Endothelial cell of umbilical vein (primary cell): Measurements from ENCODE around the gene UNC5A. TPM values are rescaled to one million over a fixed set of nuclear protein-coding genes. Genes with fewer than 3 reads are reported as not detected.

Source experiments
- BruUV-seq: library from RNA; stranded (reverse); fragments of 400-500 nt; replicated peaks from 2 replicates; lab custom pipeline; 2021; lab: Mats Ljungman, UMichigan
- CTCF ChIA-PET: fragments of 300-600, 350-600 bp; sonication (Branson Sonifier 250); formaldehyde crosslinking; loops from one replicate; lab custom pipeline; 2021; ENCODE audit warnings: antibody characterized with exemption, inconsistent platforms; lab: Charles Lee
- POLR2A ChIA-PET: fragments of 300-600, 350-600 bp; sonication (Branson Sonifier 250); formaldehyde crosslinking; loops from one replicate; lab custom pipeline; 2021; ENCODE audit warnings: antibody characterized with exemption, inconsistent platforms; lab: Charles Lee
- DNase-seq: peaks from one replicate; pipeline ENCODE4 v3.0.0-alpha.2; 2011; ENCODE audit warnings: low read depth, low spot score
- FAIRE-seq: peaks from 2 replicates; lab custom pipeline; 2011; peaks lifted over from hg19 to GRCh38; lab: Jason Lieb, UNC
- H2AFZ ChIP-seq: 2 replicates; pipeline ENCODE4 v1.6.0; 2012; ENCODE audit warnings: low read depth, low read length, control low read depth, inconsistent platforms
- H3K27ac ChIP-seq: 2 replicates; pipeline ENCODE4 v1.5.1; 2011; ENCODE audit warnings: low read depth, mild to moderate bottlenecking, control low read depth, low read length, moderate library complexity; ENCODE audit not compliant: insufficient read depth
- H3K27me3 ChIP-seq, 2 experiments: 2 replicates each; pipeline versions ENCODE4 v1.6.0 to v1.6.1; 2011; ENCODE audit warnings: low read length in 2 of 2, mixed read lengths in 1 of 2; ENCODE audit not compliant: control insufficient read depth in 2 of 2, insufficient read depth in 2 of 2
- H3K36me3 ChIP-seq, 2 experiments: 2 replicates in 1 of 2; 3 replicates in 1 of 2; pipeline ENCODE4 v1.5.1; 2011; ENCODE audit warnings: low read length in 2 of 2, mild to moderate bottlenecking in 1 of 2, moderate library complexity in 1 of 2; ENCODE audit not compliant: control insufficient read depth in 2 of 2, insufficient read depth in 2 of 2; ENCODE audit errors: extremely low read depth in 1 of 2
- H3K4me1 ChIP-seq: 3 replicates; pipeline ENCODE4 v1.5.1; 2011; ENCODE audit warnings: mild to moderate bottlenecking, low read length; ENCODE audit not compliant: control insufficient read depth, insufficient read depth; ENCODE audit errors: extremely low read depth
- H3K4me2 ChIP-seq: 2 replicates; pipeline ENCODE4 v1.6.1; 2011; ENCODE audit warnings: low read length, control low read depth, mixed read lengths; ENCODE audit not compliant: insufficient read depth
- H3K4me3 ChIP-seq, 3 experiments: fragments of 200-600 bp in 1 of 3; sonication (generic), shearing (Covaris generic) in 1 of 3; replicated peaks in 1 of 3; 2 replicates each; pipeline ENCODE4 v1.5.1; 2011 to 2016; ENCODE audit warnings: control low read depth in 3 of 3, low read length in 3 of 3, mild to moderate bottlenecking in 2 of 3, inconsistent platforms in 1 of 3, low read depth in 1 of 3, moderate library complexity in 1 of 3; ENCODE audit not compliant: insufficient read depth in 1 of 3
- H3K79me2 ChIP-seq: 2 replicates; pipeline ENCODE4 v1.6.0; 2012; ENCODE audit warnings: low read length, inconsistent platforms; ENCODE audit not compliant: control insufficient read depth, insufficient read depth
- H3K9ac ChIP-seq: replicated peaks from 2 replicates; pipeline ENCODE3; 2011; ENCODE audit warnings: low read length, control low read depth; ENCODE audit not compliant: insufficient read depth; ENCODE audit errors: extremely low read depth
- H3K9me1 ChIP-seq: replicated peaks from 3 replicates; pipeline ENCODE4 v1.6.0; 2011; ENCODE audit warnings: mild to moderate bottlenecking, low read length; ENCODE audit not compliant: control insufficient read depth, insufficient read depth; ENCODE audit errors: extremely low read depth
- H3K9me3 ChIP-seq: replicated peaks from 2 replicates; pipeline ENCODE4 v1.5.1; 2012; ENCODE audit warnings: low read length, inconsistent platforms; ENCODE audit not compliant: control insufficient read depth, insufficient read depth
- H4K20me1 ChIP-seq: replicated peaks from 2 replicates; pipeline ENCODE3; 2011; ENCODE audit warnings: mild to moderate bottlenecking, low read length; ENCODE audit not compliant: control insufficient read depth, insufficient read depth; ENCODE audit errors: extremely low read depth
- EZH2 ChIP-seq: IDR thresholded peaks from 2 replicates; pipeline ENCODE4 v1.6.1; 2012; ENCODE audit warnings: borderline replicate concordance, low read depth, mild to moderate bottlenecking, moderate library complexity, low read length, inconsistent platforms; ENCODE audit not compliant: severe bottlenecking
- FOS ChIP-seq: IDR thresholded peaks from 2 replicates; pipeline ENCODE4 v1.6.1; 2011; ENCODE audit warnings: mild to moderate bottlenecking, low read length, moderate library complexity, borderline replicate concordance; ENCODE audit not compliant: insufficient read depth
- GATA2 ChIP-seq: IDR thresholded peaks from 2 replicates; pipeline ENCODE4 v1.7.0; 2011; ENCODE audit warnings: low read depth, mild to moderate bottlenecking, moderate library complexity, mixed read lengths, low read length; ENCODE audit not compliant: insufficient read length, insufficient read depth
- JUN ChIP-seq: IDR thresholded peaks from 2 replicates; pipeline ENCODE4 v1.6.1; 2011; ENCODE audit warnings: borderline replicate concordance, low read depth; ENCODE audit not compliant: insufficient read length, insufficient read depth
- MYC ChIP-seq: IDR thresholded peaks from one replicate; pipeline ENCODE4 v1.6.1; 2011; ENCODE audit warnings: mild to moderate bottlenecking, low read depth, low read length
- POLR2A ChIP-seq: IDR thresholded peaks from 2 replicates; pipeline ENCODE4 v1.6.1; 2012; ENCODE audit warnings: low read depth, mild to moderate bottlenecking, control low read depth, low read length
- POLR2AphosphoS5 ChIP-seq: IDR thresholded peaks from 2 replicates; pipeline ENCODE4 v1.6.1; 2012; ENCODE audit warnings: low read depth, mild to moderate bottlenecking, control low read depth, low read length, moderate library complexity; ENCODE audit not compliant: insufficient read depth
- dilution Hi-C: fragments of 300-500 bp; cut with MboI; formaldehyde crosslinking; loops from one replicate; pipeline ENCODE4 v1.15.0; 2019; ENCODE audit warnings: low sequenced_read_pairs; ENCODE audit not compliant: extremely low pct_ligation_motif_present
- intact Hi-C: fragments of 100-400 bp; cut with micrococcal nuclease; formaldehyde crosslinking; loops from one replicate; pipeline ENCODE4 v1.10.0; 2022
- polyA plus RNA-seq, 4 experiments: library from polyadenylated mRNA; depleted of rRNA in 3 of 4; stranded (reverse) in 3 of 4; unstranded in 1 of 4; fragments of >200 nt; gene quantifications; 2 replicates each; pipeline versions ENCODE4 v1.2.1 to v1.2.3, GENCODE V29; 2011 to 2012; ENCODE audit warnings: missing spikeins in 1 of 4
- total RNA-seq: library from RNA; stranded (reverse); gene quantifications from 2 replicates; pipeline ENCODE4 v1.2.3, GENCODE V29; 2021
- TF ChIP-seq, protein P1 (sequence below), 2 donors: IDR thresholded peaks; 1 replicate in 1 of 2; 2 replicates in 1 of 2; pipeline ENCODE4 v1.5.1; 2011; ENCODE audit warnings: low read length in 2 of 2, mild to moderate bottlenecking in 2 of 2, moderate library complexity in 2 of 2, control low read depth in 1 of 2, inconsistent platforms in 1 of 2, low read depth in 1 of 2; ENCODE audit not compliant: insufficient read depth in 1 of 2; ENCODE audit errors: extremely low read depth in 1 of 2
- TF ChIP-seq, protein P2 (sequence below): IDR thresholded peaks from 2 replicates; pipeline ENCODE4 v1.6.1; 2011; ENCODE audit not compliant: insufficient read depth, insufficient read length

UNC5A gene
- total and polyA plus RNA-seq, 2 donors (not counting 3 experiments of a cell fraction or from before 2014, with no cell fraction given) = 0.08 to 0.22 TPM

DNA sequence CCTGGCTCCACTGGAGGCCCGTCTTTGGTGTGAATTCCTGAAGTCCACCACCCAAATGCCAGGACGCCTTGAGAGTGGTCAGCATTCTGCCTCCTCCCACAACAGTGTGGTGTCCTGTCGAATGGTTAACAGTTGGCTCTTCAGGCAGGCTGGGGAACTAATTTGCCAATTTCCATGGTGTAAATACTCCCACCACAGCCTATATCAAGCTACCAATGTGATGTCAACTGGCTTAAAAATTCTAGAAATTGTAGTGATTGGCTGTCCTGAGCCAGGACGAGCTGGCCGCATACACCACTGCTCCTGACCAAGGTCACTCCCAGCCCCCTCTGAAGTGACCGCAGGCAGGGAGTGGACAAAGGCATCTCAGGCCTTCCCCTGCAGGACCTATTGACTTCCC, 11.1 kb downstream of the UNC5A start:
- POLR2A ChIA-PET = no interaction called here
- Histone ChIP-seq H4K20me1 (no peaks in the 10 kb centered on the region), H2AFZ (no peak overlapping the region), H3K4me1 (no peaks in the 10 kb centered on the region), H3K9me1 (no peaks in the 10 kb centered on the region), H3K4me2 (no peak overlapping the region), H3K36me3 (no peaks in the 10 kb centered on the region), H3K27me3 (peaks cover 17 to 18% of the 10 kb centered on the region in 2 experiments), H3K4me3 (no peak overlapping the region), H3K9me3 (no peaks in the 10 kb centered on the region), H3K9ac (no peak overlapping the region), H3K79me2 (no peaks in the 10 kb centered on the region), H3K27ac (no peak overlapping the region)
- no peak for FAIRE-seq
- CTCF ChIA-PET = interaction anchor here (6.3 kb wide), 1 partner anchor 160 kb away, joined by 40 read pairs; no protein-coding TSS in a partner anchor
- no TSS peak for BruUV-seq
- no peak for TF ChIP-seq JUN
- TF ChIP-seq GATA2 = no peak
- no peak for TF ChIP-seq POLR2AphosphoS5
- no peak for TF ChIP-seq FOS
- TF ChIP-seq POLR2A = no peak
- TF ChIP-seq, protein P1, sequence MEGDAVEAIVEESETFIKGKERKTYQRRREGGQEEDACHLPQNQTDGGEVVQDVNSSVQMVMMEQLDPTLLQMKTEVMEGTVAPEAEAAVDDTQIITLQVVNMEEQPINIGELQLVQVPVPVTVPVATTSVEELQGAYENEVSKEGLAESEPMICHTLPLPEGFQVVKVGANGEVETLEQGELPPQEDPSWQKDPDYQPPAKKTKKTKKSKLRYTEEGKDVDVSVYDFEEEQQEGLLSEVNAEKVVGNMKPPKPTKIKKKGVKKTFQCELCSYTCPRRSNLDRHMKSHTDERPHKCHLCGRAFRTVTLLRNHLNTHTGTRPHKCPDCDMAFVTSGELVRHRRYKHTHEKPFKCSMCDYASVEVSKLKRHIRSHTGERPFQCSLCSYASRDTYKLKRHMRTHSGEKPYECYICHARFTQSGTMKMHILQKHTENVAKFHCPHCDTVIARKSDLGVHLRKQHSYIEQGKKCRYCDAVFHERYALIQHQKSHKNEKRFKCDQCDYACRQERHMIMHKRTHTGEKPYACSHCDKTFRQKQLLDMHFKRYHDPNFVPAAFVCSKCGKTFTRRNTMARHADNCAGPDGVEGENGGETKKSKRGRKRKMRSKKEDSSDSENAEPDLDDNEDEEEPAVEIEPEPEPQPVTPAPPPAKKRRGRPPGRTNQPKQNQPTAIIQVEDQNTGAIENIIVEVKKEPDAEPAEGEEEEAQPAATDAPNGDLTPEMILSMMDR (IDR thresholded peaks at IDR 0.05; ENCODE audit: extremely low read depth in 1 of 2, insufficient read depth in 1 of 2, low read depth in 1 of 2, low read length in 2 of 2) = no peak
- TF ChIP-seq MYC = no peak
- no peak for TF ChIP-seq EZH2
- TF ChIP-seq, protein P2, sequence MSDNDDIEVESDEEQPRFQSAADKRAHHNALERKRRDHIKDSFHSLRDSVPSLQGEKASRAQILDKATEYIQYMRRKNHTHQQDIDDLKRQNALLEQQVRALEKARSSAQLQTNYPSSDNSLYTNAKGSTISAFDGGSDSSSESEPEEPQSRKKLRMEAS = no peak
- dilution Hi-C loops (no loop called here), intact Hi-C loops (no loop called here)
- DNase-seq = no peak
